Measurements from ENCODE around the gene CAGE1. TPM values are rescaled to one million over a fixed set of nuclear protein-coding genes. Genes with fewer than 3 reads are reported as not detected.

Gene CAGE1
- total RNA-seq: under 1 TPM in 1 of 2 donors, not detected in 1; 0.30 TPM

- Mint-ChIP-seq H3K36me3 (peaks cover 12 to 34% of the 10 kb centered on the region in 2 donors), H3K27ac (peak within 1 kb of the TSS; percentile 98), H3K9me3 (no peaks in the 10 kb centered on the region)
- DNase-seq (ENCODE audit: low spot score in 2 of 2): peak; percentile 94 to 95
- ATAC-seq: peak; percentile 95 to 98
These were observed at the start of gene CAGE1, which contains the start of gene RIOK1 for GRCh38 chr6:7389451-7390225. CAGE1 (minus strand) TSS chr6:7389742; CDS start chr6:7387173, 2,569 bp downstream. RIOK1 (plus strand) TSS chr6:7389808; CDS start chr6:7390003, 195 bp downstream.

GRCh38 chr6:7439228-7439627 lies 49.7 kb upstream of the CAGE1 start:
- Mint-ChIP-seq H3K27ac (no peak overlapping the region), H3K9me3 (peaks cover 4 to 9% of the 10 kb centered on the region in 2 donors)

DNA sequence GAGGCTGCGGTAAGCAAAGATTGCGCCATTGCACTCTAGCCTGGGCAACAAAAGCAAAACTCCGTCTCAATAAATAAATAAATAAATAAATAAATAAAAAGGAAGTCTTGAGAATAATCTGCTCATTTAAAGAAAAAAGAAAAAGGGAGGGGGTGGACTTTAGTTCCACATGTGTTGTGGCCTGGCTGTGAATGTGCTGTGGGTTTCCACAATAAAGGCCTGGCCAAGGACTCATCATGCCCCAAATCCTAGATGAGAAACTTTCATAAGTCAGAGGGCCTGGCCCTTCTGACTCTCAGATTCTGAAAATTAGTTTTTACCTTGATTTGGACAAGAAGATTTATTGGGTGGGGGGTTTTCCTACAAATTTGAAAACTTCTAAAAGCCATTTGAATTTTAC lies 48.5 kb upstream of the CAGE1 start:
- DNase-seq (ENCODE audit: low spot score in 2 of 2) (no peak), ATAC-seq (no peak)
- peaks cover 6% of the 10 kb centered on the region in 2 donors for H3K36me3 Mint-ChIP-seq

More at GRCh38 chr6:7439228-7439627, 49.7 kb upstream of the CAGE1 start:
- no peak for DNase-seq (ENCODE audit: low spot score in 2 of 2)
- H3K36me3 Mint-ChIP-seq: peaks cover 6% of the 10 kb centered on the region in 2 donors
- ATAC-seq: no peak

DNA sequence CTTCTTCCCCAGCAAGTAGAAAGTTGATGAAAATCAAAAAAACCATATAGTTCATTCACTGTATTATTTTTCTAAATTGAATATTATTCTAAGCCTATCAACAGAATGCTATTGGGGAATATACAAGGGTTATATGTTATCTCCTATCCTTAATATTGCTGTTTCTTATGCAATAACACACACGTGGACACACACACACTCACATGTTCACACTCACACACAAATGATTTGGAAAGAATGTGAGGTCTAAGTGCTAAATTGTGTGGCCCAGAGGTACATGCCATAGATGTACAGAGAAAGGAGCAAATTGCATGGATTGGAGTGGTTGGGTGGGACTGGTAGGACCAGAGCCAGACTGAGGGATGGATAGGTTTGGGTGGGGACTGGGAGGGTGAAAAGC lies 45.1 kb upstream of the CAGE1 start:
- Mint-ChIP-seq H3K27ac (no peak overlapping the region), H3K36me3 (peaks cover 6% of the 10 kb centered on the region in 2 donors), H3K9me3 (peaks cover 4% of the 10 kb centered on the region in 2 donors)
- ATAC-seq: no peak
- no peak for DNase-seq (ENCODE audit: low spot score in 2 of 2)

More for the DNA sequence above, 48.5 kb upstream of the CAGE1 start:
- Mint-ChIP-seq H3K27ac (no peak overlapping the region), H3K9me3 (peaks cover 4 to 9% of the 10 kb centered on the region in 2 donors)

GRCh38 chr6:7433121-7433617 lies 43.6 kb upstream of the CAGE1 start:
- H3K9me3 Mint-ChIP-seq: peaks cover 4% of the 10 kb centered on the region in 2 donors
- DNase-seq (ENCODE audit: low spot score in 2 of 2): no peak
- ATAC-seq: no peak
- no peak overlapping the region for H3K27ac Mint-ChIP-seq
- peaks cover 6% of the 10 kb centered on the region in 2 donors for H3K36me3 Mint-ChIP-seq

DNA sequence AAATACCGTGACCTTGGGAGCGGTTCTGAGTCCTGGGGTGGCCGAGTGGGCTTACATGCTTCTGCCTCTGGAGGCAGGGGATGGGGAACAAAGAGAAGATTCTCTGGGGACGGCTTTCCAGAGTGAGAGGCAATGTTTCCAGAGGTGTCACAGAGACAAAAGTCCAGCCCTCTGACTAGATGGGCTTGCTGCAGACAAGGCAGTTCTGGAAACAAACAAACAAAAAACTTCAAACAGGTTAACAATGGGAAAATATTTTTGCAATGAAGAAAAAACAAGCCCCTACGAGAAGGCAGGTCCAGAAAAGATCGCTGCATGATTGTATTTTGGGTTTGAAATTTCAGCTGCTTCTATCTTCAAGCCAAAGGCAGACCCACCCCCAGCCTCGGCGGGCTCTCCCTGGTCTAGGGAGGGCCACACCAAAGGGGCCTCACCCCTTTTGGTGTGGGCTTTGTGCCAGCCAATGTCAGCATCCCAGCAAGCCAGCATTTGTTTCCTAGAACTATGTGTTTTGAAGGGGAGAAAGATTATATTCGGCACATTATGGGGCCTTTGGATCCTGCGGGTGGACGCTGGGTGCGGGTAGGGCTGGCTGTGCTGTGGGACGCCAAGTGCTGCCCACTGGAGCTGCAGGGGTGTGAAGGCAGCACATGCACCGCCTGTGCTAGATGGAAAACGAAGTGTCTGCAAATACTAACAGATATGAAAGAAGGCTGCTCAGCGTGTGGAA lies 43.0 kb upstream of the CAGE1 start:
- ATAC-seq (no peak), DNase-seq (ENCODE audit: low spot score in 2 of 2) (no peak)
- H3K36me3 Mint-ChIP-seq: peaks cover 6% of the 10 kb centered on the region in 2 donors
- no peak overlapping the region for H3K27ac Mint-ChIP-seq
- peaks cover 4% of the 10 kb centered on the region in 2 donors for H3K9me3 Mint-ChIP-seq

GRCh38 chr6:7431674-7432390 lies 42.3 kb upstream of the CAGE1 start:
- H3K36me3 Mint-ChIP-seq: peaks cover 6% of the 10 kb centered on the region in 2 donors
- no peak for DNase-seq (ENCODE audit: low spot score in 2 of 2)
- ATAC-seq: no peak

DNA sequence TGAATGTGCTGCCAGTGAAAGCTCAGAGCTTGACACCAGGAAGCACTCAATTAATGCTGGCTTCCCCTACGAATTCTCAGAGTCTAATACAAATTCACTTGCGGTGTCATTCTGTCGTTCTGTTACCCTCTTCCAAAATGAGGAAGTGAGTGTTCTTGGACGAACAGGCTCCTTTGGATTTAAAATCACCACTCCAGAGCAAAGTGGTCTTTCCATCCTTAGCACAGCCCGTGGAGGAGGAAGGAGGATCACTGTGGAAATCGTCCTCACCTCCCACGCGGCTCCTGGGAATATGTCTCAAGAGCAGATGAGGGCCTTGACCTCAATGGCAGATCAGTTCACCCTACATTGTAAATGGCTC lies 41.8 kb upstream of the CAGE1 start:
- DNase-seq (ENCODE audit: low spot score in 2 of 2): no peak
- Mint-ChIP-seq H3K9me3 (peaks cover 0 to 4% of the 10 kb centered on the region in 2 donors), H3K36me3 (peaks cover 6% of the 10 kb centered on the region in 2 donors), H3K27ac (no peak overlapping the region)
- no peak for ATAC-seq

More at GRCh38 chr6:7431674-7432390, 42.3 kb upstream of the CAGE1 start:
- H3K9me3 Mint-ChIP-seq: peaks cover 0 to 4% of the 10 kb centered on the region in 2 donors
- no peak overlapping the region for H3K27ac Mint-ChIP-seq

GRCh38 chr6:7426447-7427169 lies 37.1 kb upstream of the CAGE1 start:
- Mint-ChIP-seq H3K27ac (no peak overlapping the region), H3K9me3 (no peaks in the 10 kb centered on the region), H3K36me3 (no peaks in the 10 kb centered on the region)
- ATAC-seq (no peak), DNase-seq (ENCODE audit: low spot score in 2 of 2) (no peak)

DNA sequence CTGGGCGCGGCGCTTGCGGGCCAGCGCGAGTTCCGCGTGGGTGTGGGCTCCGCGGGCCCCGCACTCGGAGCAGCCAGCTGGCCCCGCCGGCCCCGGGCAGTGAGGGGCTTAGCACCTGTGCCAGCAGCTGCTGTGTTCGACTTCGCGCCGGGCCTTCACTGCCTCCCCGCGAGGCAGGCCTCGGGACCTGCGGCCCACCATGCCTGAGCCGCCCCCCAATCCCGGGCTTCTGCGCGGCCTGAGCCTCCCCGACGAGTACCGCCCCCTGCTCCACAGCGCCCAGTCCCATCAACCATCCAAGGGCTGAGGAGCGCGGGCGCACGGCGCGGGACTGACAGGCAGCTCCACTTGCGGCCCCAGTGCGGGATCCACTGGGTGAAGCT lies 36.3 kb upstream of the CAGE1 start:
- DNase-seq (ENCODE audit: low spot score in 2 of 2) (no peak), ATAC-seq (no peak)
- Mint-ChIP-seq H3K9me3 (no peaks in the 10 kb centered on the region), H3K36me3 (no peaks in the 10 kb centered on the region), H3K27ac (no peak overlapping the region)

GRCh38 chr6:7424967-7425807 lies 35.6 kb upstream of the CAGE1 start:
- Mint-ChIP-seq H3K9me3 (no peaks in the 10 kb centered on the region), H3K36me3 (no peaks in the 10 kb centered on the region), H3K27ac (no peak overlapping the region)
- DNase-seq (ENCODE audit: low spot score in 2 of 2): no peak
- ATAC-seq: peak in 1 of 2 donors; percentile 22

DNA sequence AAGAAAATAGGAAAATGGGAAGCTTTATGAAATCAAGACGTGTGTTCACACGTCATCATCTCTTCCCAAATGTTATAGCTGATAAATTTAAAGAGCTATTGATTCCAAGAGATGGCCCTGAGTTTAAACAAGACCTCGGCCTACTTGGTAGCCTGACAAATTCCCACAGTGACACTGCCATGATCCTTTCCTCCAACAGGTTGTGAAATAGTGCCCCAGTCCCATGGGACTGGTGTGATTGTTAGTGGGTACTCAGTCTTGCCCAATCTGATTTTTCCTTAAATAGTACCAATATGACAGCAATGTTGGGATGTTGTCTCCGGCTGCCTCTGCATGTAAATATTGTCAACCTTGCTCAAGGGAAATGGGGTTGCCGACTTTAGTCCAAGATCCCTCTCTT lies 34.5 kb upstream of the CAGE1 start:
- peaks cover 0 to 3% of the 10 kb centered on the region in 2 donors for H3K36me3 Mint-ChIP-seq
- ATAC-seq: no peak
- no peak overlapping the region for H3K27ac Mint-ChIP-seq
- DNase-seq (ENCODE audit: low spot score in 2 of 2): no peak
- no peaks in the 10 kb centered on the region for H3K9me3 Mint-ChIP-seq

DNA sequence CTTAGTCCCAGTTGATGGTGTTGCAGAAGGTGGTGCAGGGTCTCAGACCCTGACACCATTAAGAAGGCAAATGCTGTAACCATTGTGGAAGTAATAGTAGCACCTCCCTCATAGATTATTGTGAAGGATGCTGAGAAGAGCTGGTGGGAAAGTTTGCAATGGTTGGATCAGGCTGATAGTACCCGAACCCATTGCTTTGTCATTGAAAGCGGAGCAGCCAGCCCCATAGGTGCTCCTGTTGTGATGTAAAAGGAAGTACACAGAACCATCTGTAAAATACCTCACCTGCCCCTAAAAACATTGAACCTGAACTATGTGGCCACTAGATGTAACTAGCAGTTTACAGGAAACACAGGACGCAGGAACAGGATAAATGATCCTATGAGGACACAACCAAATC lies 31.5 kb upstream of the CAGE1 start:
- peaks cover 6 to 14% of the 10 kb centered on the region in 2 donors for H3K36me3 Mint-ChIP-seq
- ATAC-seq (no peak), DNase-seq (ENCODE audit: low spot score in 2 of 2) (no peak)
- no peaks in the 10 kb centered on the region for H3K9me3 Mint-ChIP-seq
- H3K27ac Mint-ChIP-seq: no peak overlapping the region

DNA sequence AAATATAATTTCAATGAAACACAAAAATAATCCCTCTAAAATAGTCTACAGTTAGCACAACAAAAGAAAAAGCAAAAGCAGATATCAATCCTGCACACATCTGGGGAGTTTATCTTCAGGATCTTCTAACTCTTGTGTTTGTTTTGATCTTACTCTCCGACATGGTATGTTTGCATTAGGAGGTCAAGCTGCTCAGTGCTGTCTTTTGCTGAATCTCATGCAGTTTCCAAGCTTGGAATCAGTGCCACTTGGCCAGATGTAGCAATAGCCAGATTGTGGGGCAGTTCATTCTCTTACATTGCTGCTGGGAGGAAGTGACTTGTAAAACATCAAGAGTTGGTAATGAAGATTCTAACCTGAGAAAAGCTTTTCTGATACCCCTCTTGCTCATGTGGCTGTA lies 29.5 kb upstream of the CAGE1 start:
- ATAC-seq (no peak), DNase-seq (ENCODE audit: low spot score in 2 of 2) (no peak)
- H3K36me3 Mint-ChIP-seq: peaks cover 19 to 29% of the 10 kb centered on the region in 2 donors
- no peaks in the 10 kb centered on the region for H3K9me3 Mint-ChIP-seq
- no peak overlapping the region for H3K27ac Mint-ChIP-seq

DNA sequence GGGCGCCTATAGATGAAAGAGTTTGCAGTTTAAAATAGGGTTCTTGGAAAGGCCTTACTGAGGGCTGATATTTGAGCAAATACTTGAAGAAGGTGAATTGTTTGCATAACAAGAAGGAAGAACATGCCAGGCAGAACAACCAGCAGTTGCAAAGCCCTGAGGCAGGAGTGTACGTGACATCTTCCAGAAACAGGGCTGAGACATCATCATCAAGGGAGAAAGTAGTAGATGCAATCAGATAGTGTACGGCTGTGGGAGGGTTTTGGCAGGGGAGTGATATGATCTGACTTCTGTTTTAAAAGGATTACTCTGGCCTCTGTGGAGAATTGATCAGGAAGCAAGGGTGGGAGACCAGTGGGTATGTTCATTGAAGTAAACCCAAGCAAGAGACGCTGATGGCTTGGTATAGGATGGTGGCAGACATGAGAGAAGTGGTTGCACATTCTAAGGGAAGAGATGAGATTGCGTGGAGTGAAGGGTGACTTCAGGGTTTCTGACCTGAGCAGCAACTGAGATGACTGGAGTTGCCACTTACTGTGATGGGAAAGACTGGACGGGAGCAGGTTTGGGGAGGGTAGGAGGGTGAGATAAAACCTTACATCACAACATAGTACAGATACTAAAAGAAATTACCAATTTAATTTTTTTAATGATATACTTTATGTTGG lies 28.8 kb upstream of the CAGE1 start:
- ATAC-seq (no peak), DNase-seq (ENCODE audit: low spot score in 2 of 2) (no peak)

More for the DNA sequence above, 28.8 kb upstream of the CAGE1 start:
- H3K9me3 Mint-ChIP-seq: no peaks in the 10 kb centered on the region
- peaks cover 22 to 31% of the 10 kb centered on the region in 2 donors for H3K36me3 Mint-ChIP-seq
- peak overlapping the region in 1 of 2 donors; percentile 10 for H3K27ac Mint-ChIP-seq

Data from activated naive CD4-positive, alpha-beta T cell treated with anti-CD3 and anti-CD28 coated beads, Interleukin-2, amount 50 U/mL, for 72 hours (primary cell).